ENCODE measurements around the gene SLC16A10. TPM values are rescaled to one million over a fixed set of nuclear protein-coding genes. Genes with fewer than 3 reads are reported as not detected.

The SLC16A10 gene
- total RNA-seq, 1 donor from 2014 or later = 11.9 TPM

DNA sequence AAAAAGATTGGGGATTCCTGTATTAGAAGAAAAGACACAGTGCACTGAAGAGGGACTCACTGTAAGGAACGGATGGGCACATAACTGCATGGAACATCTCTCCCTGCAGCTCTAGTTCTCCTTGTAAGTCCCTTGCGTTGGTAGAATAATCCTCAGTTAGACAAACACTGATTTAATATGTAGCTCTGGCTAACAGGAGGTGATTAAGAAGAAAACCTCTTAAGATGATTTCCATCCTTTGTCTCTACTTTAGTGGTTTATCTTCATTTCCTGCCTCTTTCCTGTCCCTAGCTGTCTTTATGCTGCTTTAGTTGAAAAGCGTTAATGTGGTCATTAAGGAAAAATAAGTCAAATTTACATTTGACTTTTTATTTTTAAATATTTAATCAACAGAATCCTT lies 86.6 kb downstream of the SLC16A10 start:
- TF ChIP-seq, protein P1, sequence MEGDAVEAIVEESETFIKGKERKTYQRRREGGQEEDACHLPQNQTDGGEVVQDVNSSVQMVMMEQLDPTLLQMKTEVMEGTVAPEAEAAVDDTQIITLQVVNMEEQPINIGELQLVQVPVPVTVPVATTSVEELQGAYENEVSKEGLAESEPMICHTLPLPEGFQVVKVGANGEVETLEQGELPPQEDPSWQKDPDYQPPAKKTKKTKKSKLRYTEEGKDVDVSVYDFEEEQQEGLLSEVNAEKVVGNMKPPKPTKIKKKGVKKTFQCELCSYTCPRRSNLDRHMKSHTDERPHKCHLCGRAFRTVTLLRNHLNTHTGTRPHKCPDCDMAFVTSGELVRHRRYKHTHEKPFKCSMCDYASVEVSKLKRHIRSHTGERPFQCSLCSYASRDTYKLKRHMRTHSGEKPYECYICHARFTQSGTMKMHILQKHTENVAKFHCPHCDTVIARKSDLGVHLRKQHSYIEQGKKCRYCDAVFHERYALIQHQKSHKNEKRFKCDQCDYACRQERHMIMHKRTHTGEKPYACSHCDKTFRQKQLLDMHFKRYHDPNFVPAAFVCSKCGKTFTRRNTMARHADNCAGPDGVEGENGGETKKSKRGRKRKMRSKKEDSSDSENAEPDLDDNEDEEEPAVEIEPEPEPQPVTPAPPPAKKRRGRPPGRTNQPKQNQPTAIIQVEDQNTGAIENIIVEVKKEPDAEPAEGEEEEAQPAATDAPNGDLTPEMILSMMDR (IDR thresholded peaks at IDR 0.05) = no peak
- H3K9me3 ChIP-seq = no peaks in the 10 kb centered on the region
- H3K27me3 ChIP-seq (ENCODE audit: low read depth) = no peaks in the 10 kb centered on the region
- no peak overlapping the region for H3K4me3 ChIP-seq
- no peaks in the 10 kb centered on the region for H3K36me3 ChIP-seq
- H3K4me1 ChIP-seq = no peaks in the 10 kb centered on the region
- DNase-seq (no peak), ATAC-seq (no peak)
- intact Hi-C loops (cut with DNase I) = no loop called here
- no peak overlapping the region for H3K27ac ChIP-seq

DNA sequence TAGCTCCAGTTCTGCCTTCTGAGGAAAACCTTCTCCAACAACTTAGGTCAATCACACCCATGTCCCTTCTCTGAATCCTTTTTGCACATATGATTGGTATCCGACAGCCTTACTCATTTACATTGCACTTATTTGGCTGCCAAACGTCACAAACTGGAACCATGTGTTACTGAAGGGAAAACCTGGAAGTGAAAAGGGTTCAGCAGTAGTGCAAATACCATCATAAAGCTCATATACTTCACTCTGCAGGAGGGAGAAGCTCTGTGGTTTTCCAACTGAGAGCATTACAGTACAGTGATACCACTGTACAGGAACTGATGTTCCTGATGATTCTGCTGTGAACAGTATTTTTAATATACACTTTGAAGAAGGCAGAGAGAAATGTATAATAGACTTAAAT lies 87.8 kb downstream of the SLC16A10 start:
- H3K4me1 ChIP-seq = no peaks in the 10 kb centered on the region
- no peak overlapping the region for H3K4me3 ChIP-seq
- H3K27me3 ChIP-seq (ENCODE audit: low read depth) = no peaks in the 10 kb centered on the region
- H3K36me3 ChIP-seq = no peaks in the 10 kb centered on the region
- no peak for ATAC-seq
- no peaks in the 10 kb centered on the region for H3K9me3 ChIP-seq
- DNase-seq = no peak
- no peak overlapping the region for H3K27ac ChIP-seq
- TF ChIP-seq, protein P1 (IDR thresholded peaks at IDR 0.05) = no peak
- intact Hi-C loops (cut with DNase I) = no loop called here

DNA sequence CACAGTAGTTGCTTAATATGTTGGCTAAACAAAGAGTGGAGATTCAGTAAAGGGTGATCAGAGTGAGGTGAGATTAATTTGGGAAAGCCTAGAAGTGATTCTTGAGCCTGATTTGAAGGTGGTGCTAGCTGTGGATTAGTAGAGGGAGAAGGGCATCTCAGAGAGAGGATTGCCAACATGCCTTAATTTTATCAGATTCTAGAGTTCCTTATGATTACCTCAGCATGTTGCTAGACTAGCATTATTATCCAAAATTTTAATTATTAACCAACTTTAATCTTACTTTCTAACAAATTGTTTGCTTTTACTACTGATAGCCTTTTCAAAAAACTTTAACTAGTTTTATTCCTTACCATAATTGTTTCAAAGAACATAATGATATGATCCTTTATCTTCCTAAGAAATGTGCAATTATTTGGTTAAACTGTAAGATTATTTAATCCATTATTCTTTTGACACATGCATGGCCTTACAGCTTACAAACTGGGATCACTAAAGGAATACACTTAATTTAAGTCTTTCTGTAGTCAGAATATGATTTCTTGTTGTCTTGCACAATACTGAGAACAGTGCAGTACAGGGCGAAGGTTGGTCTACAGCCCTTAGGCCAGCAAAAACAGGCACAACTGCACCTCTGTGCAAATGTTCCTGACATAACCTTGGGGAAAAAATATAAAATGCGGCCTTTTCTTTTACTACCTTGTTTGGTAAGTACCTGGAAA lies 88.9 kb downstream of the SLC16A10 start:
- no peak for ATAC-seq
- Histone ChIP-seq H3K27me3 (ENCODE audit: low read depth) (no peaks in the 10 kb centered on the region), H3K4me1 (no peaks in the 10 kb centered on the region), H3K27ac (no peak overlapping the region), H3K9me3 (no peaks in the 10 kb centered on the region), H3K4me3 (no peak overlapping the region), H3K36me3 (no peaks in the 10 kb centered on the region)
- intact Hi-C loops (cut with DNase I) = no loop called here
- DNase-seq = no peak
- TF ChIP-seq, protein P1 (IDR thresholded peaks at IDR 0.05) = no peak

DNA sequence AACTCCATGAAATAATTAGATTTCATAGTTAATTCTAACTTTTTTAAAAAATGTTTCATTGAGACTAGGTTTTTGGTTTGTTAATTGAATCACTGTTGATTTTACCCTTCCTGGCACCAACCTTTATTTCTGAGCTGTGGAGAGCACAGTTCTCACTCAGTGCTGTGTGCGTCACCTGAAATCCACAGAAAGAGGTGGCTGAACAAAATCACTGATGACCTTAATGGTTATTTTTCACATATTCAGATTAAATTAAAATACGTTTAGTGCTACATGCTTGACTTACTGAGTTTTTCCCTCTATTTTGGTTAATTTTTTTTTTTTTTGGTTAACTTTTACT lies 89.4 kb downstream of the SLC16A10 start:
- TF ChIP-seq, protein P1 (IDR thresholded peaks at IDR 0.05) = no peak
- intact Hi-C loops (cut with DNase I) = no loop called here
- Histone ChIP-seq H3K9me3 (no peaks in the 10 kb centered on the region), H3K36me3 (no peaks in the 10 kb centered on the region), H3K4me1 (no peaks in the 10 kb centered on the region), H3K27ac (no peak overlapping the region), H3K27me3 (ENCODE audit: low read depth) (no peaks in the 10 kb centered on the region), H3K4me3 (no peak overlapping the region)
- ATAC-seq = no peak
- no peak for DNase-seq

DNA sequence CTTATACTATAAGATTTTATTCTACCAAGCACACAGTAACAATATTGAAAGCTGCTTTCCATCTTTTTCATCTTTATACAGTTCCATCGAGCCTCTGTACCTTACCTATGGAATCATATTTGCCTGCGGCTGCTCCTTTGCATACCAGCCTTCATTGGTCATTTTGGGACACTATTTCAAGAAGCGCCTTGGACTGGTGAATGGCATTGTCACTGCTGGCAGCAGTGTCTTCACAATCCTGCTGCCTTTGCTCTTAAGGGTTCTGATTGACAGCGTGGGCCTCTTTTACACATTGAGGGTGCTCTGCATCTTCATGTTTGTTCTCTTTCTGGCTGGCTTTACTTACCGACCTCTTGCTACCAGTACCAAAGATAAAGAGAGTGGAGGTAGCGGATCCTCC lies 89.8 kb downstream of the SLC16A10 start:
- TF ChIP-seq, protein P1 (IDR thresholded peaks at IDR 0.05) = no peak
- Histone ChIP-seq H3K27ac (no peak overlapping the region), H3K9me3 (no peaks in the 10 kb centered on the region), H3K4me1 (no peaks in the 10 kb centered on the region), H3K36me3 (no peaks in the 10 kb centered on the region), H3K27me3 (ENCODE audit: low read depth) (no peaks in the 10 kb centered on the region), H3K4me3 (no peak overlapping the region)
- ATAC-seq = no peak
- no peak for DNase-seq
- intact Hi-C loops (cut with DNase I) = no loop called here
